ENCODE measurements around the gene VAPA. TPM values are rescaled to one million over a fixed set of nuclear protein-coding genes. Genes with fewer than 3 reads are reported as not detected.

Gene VAPA
- total RNA-seq, 4 donors from 2014 or later, result 276 to 386 (median 317) TPM

DNA sequence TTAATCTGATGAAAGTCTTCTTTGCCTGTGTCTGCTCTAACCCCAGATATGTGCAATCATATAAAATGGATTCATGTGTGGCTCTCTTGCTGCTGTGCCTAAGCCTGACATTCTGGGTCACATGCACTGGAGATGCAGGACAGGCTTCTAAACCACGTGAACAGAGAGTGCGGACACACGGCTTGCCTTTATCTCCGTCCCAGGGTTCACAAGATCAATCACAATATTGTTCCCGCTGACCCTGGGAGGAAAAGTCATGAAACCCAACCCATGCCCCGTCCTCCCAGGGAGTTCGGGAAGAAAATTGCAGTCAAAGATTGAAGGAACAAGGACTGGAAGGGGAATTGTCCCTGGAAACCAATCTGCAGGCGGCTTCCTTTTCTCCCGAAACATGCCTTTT is 74.8 kb downstream of the VAPA start:
- Histone ChIP-seq H3K4me1 (peaks cover 0 to 17% (median 0%) of the 10 kb centered on the region in 3 donors), H3K27me3 (no peaks in the 10 kb centered on the region), H3K27ac (no peak overlapping the region), H3K36me3 (no peaks in the 10 kb centered on the region), H3K9me3 (no peaks in the 10 kb centered on the region), H3K4me3 (no peak overlapping the region)
- ATAC-seq, result no peak
- TF ChIP-seq POLR2A (IDR thresholded peaks at IDR 0.05) (no peak), EP300 (IDR thresholded peaks at IDR 0.05) (no peak), POLR2AphosphoS5 (IDR thresholded peaks at IDR 0.05) (no peak)
- TF ChIP-seq, protein P1, sequence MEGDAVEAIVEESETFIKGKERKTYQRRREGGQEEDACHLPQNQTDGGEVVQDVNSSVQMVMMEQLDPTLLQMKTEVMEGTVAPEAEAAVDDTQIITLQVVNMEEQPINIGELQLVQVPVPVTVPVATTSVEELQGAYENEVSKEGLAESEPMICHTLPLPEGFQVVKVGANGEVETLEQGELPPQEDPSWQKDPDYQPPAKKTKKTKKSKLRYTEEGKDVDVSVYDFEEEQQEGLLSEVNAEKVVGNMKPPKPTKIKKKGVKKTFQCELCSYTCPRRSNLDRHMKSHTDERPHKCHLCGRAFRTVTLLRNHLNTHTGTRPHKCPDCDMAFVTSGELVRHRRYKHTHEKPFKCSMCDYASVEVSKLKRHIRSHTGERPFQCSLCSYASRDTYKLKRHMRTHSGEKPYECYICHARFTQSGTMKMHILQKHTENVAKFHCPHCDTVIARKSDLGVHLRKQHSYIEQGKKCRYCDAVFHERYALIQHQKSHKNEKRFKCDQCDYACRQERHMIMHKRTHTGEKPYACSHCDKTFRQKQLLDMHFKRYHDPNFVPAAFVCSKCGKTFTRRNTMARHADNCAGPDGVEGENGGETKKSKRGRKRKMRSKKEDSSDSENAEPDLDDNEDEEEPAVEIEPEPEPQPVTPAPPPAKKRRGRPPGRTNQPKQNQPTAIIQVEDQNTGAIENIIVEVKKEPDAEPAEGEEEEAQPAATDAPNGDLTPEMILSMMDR (IDR thresholded peaks at IDR 0.05), result no peak
- 70 to 78% methylated on average over 4 to 9 of the region's 9 CpGs for WGBS, 2 donors (ENCODE audit: low coverage in 1 of 2)

GRCh38 chr18:9989481-9989880 is 75.7 kb downstream of the VAPA start:
- Histone ChIP-seq H3K9me3 (no peaks in the 10 kb centered on the region), H3K27me3 (no peaks in the 10 kb centered on the region), H3K4me3 (no peak overlapping the region), H3K27ac (no peak overlapping the region), H3K4me1 (peaks cover 0 to 24% (median 0%) of the 10 kb centered on the region in 3 donors), H3K36me3 (no peaks in the 10 kb centered on the region)
- 61 to 100% methylated on average over 1 to 3 of the region's 5 CpGs for WGBS, 2 donors (ENCODE audit: low coverage in 1 of 2)
- TF ChIP-seq POLR2A (IDR thresholded peaks at IDR 0.05) (no peak), EP300 (IDR thresholded peaks at IDR 0.05) (no peak), POLR2AphosphoS5 (IDR thresholded peaks at IDR 0.05) (no peak)
- TF ChIP-seq, protein P1 (IDR thresholded peaks at IDR 0.05), result no peak
- ATAC-seq, result no peak

DNA sequence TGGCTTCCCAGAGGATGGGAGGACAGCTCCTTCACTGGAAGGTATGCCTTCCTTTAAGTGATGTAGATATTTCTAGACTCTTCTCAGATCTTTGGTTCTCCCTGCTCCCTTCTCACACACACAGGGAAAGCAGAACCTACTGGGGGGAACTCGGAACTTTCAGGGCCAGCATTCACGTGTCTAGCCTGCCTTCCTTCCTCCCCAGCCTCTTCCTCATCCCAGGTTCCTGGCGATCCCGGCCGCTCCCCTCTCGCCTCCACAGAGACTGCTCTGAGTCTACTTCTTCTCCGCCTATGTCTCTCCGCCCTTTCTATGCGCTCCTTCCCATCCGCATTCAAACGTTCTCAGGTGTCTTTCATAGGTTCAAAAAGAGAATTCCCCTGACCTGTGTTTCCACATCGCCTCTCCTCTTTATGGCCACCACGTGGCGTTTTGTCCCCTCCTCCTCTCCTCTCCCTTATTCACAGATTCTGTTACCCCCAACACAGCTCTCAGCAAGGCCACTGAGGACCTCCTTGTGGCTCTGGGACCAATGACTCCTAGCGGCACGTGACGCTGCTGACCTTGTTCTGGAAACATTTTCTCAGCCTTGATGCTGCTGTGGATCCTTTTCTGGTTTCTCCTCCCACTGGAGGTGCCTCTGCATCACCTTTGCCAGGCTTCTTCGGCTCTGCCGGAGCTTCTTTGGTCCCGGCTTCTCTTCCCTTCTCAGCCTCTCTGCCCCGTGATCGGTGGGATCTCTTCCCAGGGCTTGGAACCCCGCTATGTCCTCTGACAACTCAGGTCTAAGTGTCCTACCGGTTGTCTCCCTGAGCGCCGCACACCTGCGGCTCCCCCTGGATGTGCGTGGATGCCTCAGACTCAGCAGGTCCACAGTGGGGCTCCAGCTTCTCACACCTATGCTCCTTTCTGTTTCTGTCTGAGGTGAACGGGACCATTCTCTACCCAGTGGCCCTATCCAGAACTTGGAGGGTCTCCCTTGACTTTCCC is 77.5 kb downstream of the VAPA start:
- Histone ChIP-seq H3K9me3 (no peaks in the 10 kb centered on the region), H3K36me3 (no peaks in the 10 kb centered on the region), H3K4me1 (peaks cover 0 to 24% (median 0%) of the 10 kb centered on the region in 3 donors), H3K4me3 (no peak overlapping the region), H3K27ac (no peak overlapping the region), H3K27me3 (no peaks in the 10 kb centered on the region)
- TF ChIP-seq, protein P1 (IDR thresholded peaks at IDR 0.05), result no peak
- TF ChIP-seq POLR2AphosphoS5 (IDR thresholded peaks at IDR 0.05) (no peak), EP300 (IDR thresholded peaks at IDR 0.05) (no peak), POLR2A (IDR thresholded peaks at IDR 0.05) (no peak)
- ATAC-seq, result no peak
- WGBS, 2 donors (ENCODE audit: low coverage in 1 of 2), result 80 to 85% methylated on average over 17 to 26 of the region's 29 CpGs

- peak overlapping the region in 1 of 4 donors; percentile 38 for H3K27ac ChIP-seq
- ATAC-seq, result peak; percentile 72
- no peaks in the 10 kb centered on the region for H3K27me3 ChIP-seq
- H3K4me3 ChIP-seq, result no peak overlapping the region
- WGBS, 2 donors (ENCODE audit: low coverage in 1 of 2), result 43 to 45% methylated on average over 7 to 9 of the region's 9 CpGs
- TF ChIP-seq, protein P1 (IDR thresholded peaks at IDR 0.05), result no peak
- TF ChIP-seq POLR2AphosphoS5 (IDR thresholded peaks at IDR 0.05) (peak; percentile 42), POLR2A (IDR thresholded peaks at IDR 0.05) (no peak), EP300 (IDR thresholded peaks at IDR 0.05) (no peak)
- H3K36me3 ChIP-seq, result no peaks in the 10 kb centered on the region
- H3K9me3 ChIP-seq, result no peaks in the 10 kb centered on the region
- peaks cover 0 to 23% (median 0%) of the 10 kb centered on the region in 3 donors for H3K4me1 ChIP-seq
Observed at GRCh38 chr18:9992300-9992972, 78.6 kb downstream of the VAPA start.

Measured in gastroesophageal sphincter (tissue), 4 donors.